ENCODE measurements around the gene ABCG4. TPM values are rescaled to one million over a fixed set of nuclear protein-coding genes. Genes with fewer than 3 reads are reported as not detected.
A peak's percentile ranks its signal among the peaks of the same experiment; 100 is the strongest.

The ABCG4 gene
- total and polyA plus RNA-seq, 4 donors, result 0.03 to 0.17 (median 0.05) TPM; not detected in 1

DNA sequence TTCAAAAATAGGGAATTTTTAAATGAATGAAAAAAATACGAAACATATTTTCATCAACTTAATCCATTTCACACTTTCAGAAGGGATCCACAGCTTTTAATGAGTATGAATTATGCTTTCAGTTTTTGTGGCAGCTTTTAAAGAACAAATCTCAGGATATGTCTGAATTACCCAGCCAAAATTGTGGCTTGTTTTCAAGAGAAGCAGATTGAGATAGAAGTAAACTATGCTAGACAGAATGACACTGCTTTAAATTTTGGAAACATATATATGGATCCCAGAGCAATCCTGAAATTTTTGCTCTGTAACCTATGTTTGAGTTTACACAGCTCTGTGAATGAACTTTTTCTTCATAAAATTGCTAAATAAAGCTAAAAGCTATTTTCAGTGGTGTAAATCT lies 29.9 kb upstream of the ABCG4 start (continued):
- TF ChIP-seq RAD21 (IDR thresholded peaks at IDR 0.05), result no peak

DNA sequence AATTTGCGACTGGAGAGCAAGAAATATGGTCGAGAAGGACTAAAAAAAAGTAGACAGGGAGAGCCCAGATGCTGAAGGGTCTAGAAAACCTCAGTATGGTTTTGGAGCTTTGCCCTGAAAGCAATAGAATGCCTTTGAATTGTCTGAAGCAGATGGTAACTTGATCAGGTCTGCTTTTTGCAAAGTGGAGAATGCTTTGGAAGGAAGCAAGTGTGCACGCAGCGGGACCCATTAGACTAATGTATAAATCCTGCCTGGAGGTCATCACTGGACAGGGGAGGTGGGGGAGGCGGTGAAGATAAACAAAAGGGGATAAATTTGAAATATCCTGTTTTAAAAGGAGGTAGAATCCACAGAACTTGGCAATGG lies 28.2 kb upstream of the ABCG4 start:
- H3K9ac ChIP-seq (ENCODE audit: low read depth in 1 of 2, low read length in 2 of 2), result peak overlapping the region; percentile 73 to 88
- peak overlapping the region; percentile 43 to 79 (median 76) for H3K4me3 ChIP-seq (ENCODE audit: low read depth in 1 of 3, low read length in 3 of 3)
- H3K27ac ChIP-seq (ENCODE audit: low read depth in 1 of 2, low read length in 2 of 2), result peak overlapping the region; percentile 66 to 73
- DNase-seq (ENCODE audit: low spot score), result no peak
- H3K27me3 ChIP-seq (ENCODE audit: control insufficient read depth in 4 of 4, insufficient read depth in 4 of 4, low read length in 3 of 4), result no peaks in the 10 kb centered on the region
- 27% methylated on average over 5 of the region's 5 CpGs for WGBS
- H3K9me3 ChIP-seq (ENCODE audit: control insufficient read depth in 4 of 4, low read length in 3 of 4), result no peaks in the 10 kb centered on the region
- TF ChIP-seq RXRA (IDR thresholded peaks at IDR 0.05), result no peak
- no peak for TF ChIP-seq RAD21 (IDR thresholded peaks at IDR 0.05)
- TF ChIP-seq EGR1 (IDR thresholded peaks at IDR 0.05; ENCODE audit: low read depth in 2 of 2), result no peak
- TF ChIP-seq GABPA (IDR thresholded peaks at IDR 0.05 in 1 of 2, conservative IDR thresholded peaks at IDR 0.05 in 1 of 2), result no peak
- no peak for TF ChIP-seq HNF4A (conservative IDR thresholded peaks at IDR 0.05)
- no peak for TF ChIP-seq HNF4G (IDR thresholded peaks at IDR 0.05)
- H3K36me3 ChIP-seq (ENCODE audit: control insufficient read depth in 4 of 4, insufficient read depth in 3 of 4, low read depth in 1 of 4, low read length in 3 of 4), result peaks cover 4 to 12% (median 9%) of the 10 kb centered on the region in 4 donors
- peaks cover 6 to 25% (median 18%) of the 10 kb centered on the region in 4 donors for H3K4me1 ChIP-seq (ENCODE audit: control insufficient read depth in 4 of 4, insufficient read depth in 4 of 4, low read length in 3 of 4)

DNA sequence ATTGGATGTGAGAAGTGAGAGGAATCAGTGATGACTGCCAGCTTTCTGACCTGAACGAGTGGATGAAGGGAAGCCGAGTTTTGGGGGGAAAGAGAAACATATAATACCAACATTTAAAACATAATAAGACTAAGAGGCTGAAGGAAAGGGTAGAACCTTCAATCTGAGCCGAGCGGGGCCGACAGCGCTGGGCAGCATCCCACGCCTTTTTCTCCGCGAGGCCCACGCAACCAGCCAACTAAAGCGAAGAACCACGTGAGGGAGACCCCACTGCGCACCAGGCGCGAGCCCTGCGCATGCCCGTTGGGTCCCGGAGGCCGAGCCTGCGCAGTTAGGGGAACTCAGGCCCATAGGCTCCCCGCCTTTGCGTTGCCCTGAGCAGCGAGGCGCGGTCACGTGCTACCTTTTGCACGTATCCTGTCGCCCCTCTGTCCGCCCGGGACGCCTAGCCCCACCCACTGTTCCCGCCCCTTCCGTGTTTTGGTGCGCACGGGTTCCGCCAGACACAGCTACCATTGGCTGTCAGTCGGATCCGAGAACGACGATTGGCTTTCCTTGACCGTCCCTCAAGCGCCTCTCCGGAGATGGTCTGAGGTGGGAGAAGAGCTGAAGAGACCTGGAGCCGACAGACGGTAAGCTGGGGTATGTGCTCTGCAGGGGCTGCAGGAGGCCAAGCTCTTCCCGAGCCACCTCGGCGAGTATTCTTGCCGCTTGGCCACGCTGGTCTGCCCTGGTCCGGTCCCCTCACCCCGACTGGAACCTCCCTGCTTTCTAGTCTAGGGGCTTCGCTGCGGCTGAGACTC lies 27.6 kb upstream of the ABCG4 start, which contains the start of gene HINFP:
Gene HINFP, plus strand, starts transcription at position 573 of the 803 bp plus-strand sequence. CDS start 5,365 bp downstream, outside the sequence.
- Histone ChIP-seq H3K9ac (ENCODE audit: low read depth in 1 of 2, low read length in 2 of 2) (peak within 1 kb of the TSS; percentile 80 to 91), H3K27me3 (ENCODE audit: control insufficient read depth in 4 of 4, insufficient read depth in 4 of 4, low read length in 3 of 4) (no peaks in the 10 kb centered on the region), H3K4me1 (ENCODE audit: control insufficient read depth in 4 of 4, insufficient read depth in 4 of 4, low read length in 3 of 4) (peaks cover 6 to 25% (median 19%) of the 10 kb centered on the region in 4 donors), H3K27ac (ENCODE audit: low read depth in 1 of 2, low read length in 2 of 2) (peak within 1 kb of the TSS; percentile 66 to 73), H3K4me3 (ENCODE audit: low read depth in 1 of 3, low read length in 3 of 3) (peak within 1 kb of the TSS; percentile 73 to 98 (median 97)), H3K36me3 (ENCODE audit: control insufficient read depth in 4 of 4, insufficient read depth in 3 of 4, low read depth in 1 of 4, low read length in 3 of 4) (peaks cover under 1 to 11% (median 7%) of the 10 kb centered on the region in 4 donors), H3K9me3 (ENCODE audit: control insufficient read depth in 4 of 4, low read length in 3 of 4) (no peaks in the 10 kb centered on the region)
- under 1% methylated on average over 54 of the region's 54 CpGs for WGBS
- DNase-seq (ENCODE audit: low spot score), result peak; percentile 100
- TF ChIP-seq, protein P1, sequence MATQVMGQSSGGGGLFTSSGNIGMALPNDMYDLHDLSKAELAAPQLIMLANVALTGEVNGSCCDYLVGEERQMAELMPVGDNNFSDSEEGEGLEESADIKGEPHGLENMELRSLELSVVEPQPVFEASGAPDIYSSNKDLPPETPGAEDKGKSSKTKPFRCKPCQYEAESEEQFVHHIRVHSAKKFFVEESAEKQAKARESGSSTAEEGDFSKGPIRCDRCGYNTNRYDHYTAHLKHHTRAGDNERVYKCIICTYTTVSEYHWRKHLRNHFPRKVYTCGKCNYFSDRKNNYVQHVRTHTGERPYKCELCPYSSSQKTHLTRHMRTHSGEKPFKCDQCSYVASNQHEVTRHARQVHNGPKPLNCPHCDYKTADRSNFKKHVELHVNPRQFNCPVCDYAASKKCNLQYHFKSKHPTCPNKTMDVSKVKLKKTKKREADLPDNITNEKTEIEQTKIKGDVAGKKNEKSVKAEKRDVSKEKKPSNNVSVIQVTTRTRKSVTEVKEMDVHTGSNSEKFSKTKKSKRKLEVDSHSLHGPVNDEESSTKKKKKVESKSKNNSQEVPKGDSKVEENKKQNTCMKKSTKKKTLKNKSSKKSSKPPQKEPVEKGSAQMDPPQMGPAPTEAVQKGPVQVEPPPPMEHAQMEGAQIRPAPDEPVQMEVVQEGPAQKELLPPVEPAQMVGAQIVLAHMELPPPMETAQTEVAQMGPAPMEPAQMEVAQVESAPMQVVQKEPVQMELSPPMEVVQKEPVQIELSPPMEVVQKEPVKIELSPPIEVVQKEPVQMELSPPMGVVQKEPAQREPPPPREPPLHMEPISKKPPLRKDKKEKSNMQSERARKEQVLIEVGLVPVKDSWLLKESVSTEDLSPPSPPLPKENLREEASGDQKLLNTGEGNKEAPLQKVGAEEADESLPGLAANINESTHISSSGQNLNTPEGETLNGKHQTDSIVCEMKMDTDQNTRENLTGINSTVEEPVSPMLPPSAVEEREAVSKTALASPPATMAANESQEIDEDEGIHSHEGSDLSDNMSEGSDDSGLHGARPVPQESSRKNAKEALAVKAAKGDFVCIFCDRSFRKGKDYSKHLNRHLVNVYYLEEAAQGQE (IDR thresholded peaks at IDR 0.05), result no peak
- peak; percentile 86 for TF ChIP-seq SP1 (IDR thresholded peaks at IDR 0.05)
- TF ChIP-seq, protein P2, sequence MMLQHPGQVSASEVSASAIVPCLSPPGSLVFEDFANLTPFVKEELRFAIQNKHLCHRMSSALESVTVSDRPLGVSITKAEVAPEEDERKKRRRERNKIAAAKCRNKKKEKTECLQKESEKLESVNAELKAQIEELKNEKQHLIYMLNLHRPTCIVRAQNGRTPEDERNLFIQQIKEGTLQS (IDR thresholded peaks at IDR 0.05), result no peak
- TF ChIP-seq, protein P3, sequence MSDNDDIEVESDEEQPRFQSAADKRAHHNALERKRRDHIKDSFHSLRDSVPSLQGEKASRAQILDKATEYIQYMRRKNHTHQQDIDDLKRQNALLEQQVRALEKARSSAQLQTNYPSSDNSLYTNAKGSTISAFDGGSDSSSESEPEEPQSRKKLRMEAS (IDR thresholded peaks at IDR 0.05), result peak; percentile 51
- no peak for TF ChIP-seq JUND (IDR thresholded peaks at IDR 0.05)
- TF ChIP-seq YY1 (IDR thresholded peaks at IDR 0.05), result peak; percentile 73
- TF ChIP-seq, protein P4, sequence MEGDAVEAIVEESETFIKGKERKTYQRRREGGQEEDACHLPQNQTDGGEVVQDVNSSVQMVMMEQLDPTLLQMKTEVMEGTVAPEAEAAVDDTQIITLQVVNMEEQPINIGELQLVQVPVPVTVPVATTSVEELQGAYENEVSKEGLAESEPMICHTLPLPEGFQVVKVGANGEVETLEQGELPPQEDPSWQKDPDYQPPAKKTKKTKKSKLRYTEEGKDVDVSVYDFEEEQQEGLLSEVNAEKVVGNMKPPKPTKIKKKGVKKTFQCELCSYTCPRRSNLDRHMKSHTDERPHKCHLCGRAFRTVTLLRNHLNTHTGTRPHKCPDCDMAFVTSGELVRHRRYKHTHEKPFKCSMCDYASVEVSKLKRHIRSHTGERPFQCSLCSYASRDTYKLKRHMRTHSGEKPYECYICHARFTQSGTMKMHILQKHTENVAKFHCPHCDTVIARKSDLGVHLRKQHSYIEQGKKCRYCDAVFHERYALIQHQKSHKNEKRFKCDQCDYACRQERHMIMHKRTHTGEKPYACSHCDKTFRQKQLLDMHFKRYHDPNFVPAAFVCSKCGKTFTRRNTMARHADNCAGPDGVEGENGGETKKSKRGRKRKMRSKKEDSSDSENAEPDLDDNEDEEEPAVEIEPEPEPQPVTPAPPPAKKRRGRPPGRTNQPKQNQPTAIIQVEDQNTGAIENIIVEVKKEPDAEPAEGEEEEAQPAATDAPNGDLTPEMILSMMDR (IDR thresholded peaks at IDR 0.05; ENCODE audit: low read depth, low read length, missing input control), result no peak
- peak in 1 of 2 donors; percentile 29 for TF ChIP-seq RXRA (IDR thresholded peaks at IDR 0.05)
- TF ChIP-seq, protein P5, sequence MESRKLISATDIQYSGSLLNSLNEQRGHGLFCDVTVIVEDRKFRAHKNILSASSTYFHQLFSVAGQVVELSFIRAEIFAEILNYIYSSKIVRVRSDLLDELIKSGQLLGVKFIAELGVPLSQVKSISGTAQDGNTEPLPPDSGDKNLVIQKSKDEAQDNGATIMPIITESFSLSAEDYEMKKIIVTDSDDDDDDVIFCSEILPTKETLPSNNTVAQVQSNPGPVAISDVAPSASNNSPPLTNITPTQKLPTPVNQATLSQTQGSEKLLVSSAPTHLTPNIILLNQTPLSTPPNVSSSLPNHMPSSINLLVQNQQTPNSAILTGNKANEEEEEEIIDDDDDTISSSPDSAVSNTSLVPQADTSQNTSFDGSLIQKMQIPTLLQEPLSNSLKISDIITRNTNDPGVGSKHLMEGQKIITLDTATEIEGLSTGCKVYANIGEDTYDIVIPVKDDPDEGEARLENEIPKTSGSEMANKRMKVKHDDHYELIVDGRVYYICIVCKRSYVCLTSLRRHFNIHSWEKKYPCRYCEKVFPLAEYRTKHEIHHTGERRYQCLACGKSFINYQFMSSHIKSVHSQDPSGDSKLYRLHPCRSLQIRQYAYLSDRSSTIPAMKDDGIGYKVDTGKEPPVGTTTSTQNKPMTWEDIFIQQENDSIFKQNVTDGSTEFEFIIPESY (IDR thresholded peaks at IDR 0.05), result no peak
- TF ChIP-seq NR2F2 (IDR thresholded peaks at IDR 0.05), result no peak
- TF ChIP-seq HNF4G (IDR thresholded peaks at IDR 0.05), result no peak
- TF ChIP-seq EGR1 (IDR thresholded peaks at IDR 0.05; ENCODE audit: low read depth in 2 of 2), result no peak
- peak in 1 of 2 donors; percentile 36 for TF ChIP-seq RAD21 (IDR thresholded peaks at IDR 0.05)
- TF ChIP-seq TAF1 (conservative IDR thresholded peaks at IDR 0.05), result no peak
- no peak for TF ChIP-seq FOXA1 (IDR thresholded peaks at IDR 0.05)
- TF ChIP-seq GABPA (IDR thresholded peaks at IDR 0.05 in 1 of 2, conservative IDR thresholded peaks at IDR 0.05 in 1 of 2), result peak in 1 of 2 donors; percentile 89
- TF ChIP-seq HNF4A (conservative IDR thresholded peaks at IDR 0.05), result no peak
- no peak for TF ChIP-seq FOXA2 (IDR thresholded peaks at IDR 0.05)
